ENCODE results near the gene MACROD2. TPM values are rescaled to one million over a fixed set of nuclear protein-coding genes. Genes with fewer than 3 reads are reported as not detected.

MACROD2 gene
- total RNA-seq, 2 donors from 2014 or later, result 8.0 to 19.4 TPM

DNA sequence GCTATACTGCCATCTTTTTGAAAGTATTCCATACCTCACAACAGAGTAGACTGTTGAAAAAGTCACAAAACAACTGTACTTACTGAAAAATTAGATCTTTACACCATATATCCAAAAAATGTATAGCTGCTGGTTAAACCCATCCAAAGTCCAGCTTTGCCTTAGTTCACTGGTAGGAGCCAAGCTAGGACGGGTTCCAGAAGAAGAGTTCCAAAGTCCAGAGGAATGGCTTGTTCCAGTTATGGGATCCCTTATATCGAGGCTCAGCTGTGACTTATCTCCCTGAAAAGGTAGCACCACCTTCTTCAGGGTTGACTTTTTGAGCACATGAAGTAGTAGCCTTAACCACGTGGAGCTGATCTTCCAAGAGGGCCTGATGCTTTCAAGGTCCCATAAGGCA lies 578.4 kb downstream of the MACROD2 start:
- Histone ChIP-seq H3K27me3 (replicated peaks; ENCODE audit: insufficient read depth) (no peaks in the 10 kb centered on the region), H3K27ac (no peak overlapping the region), H3K36me3 (no peaks in the 10 kb centered on the region), H3K4me3 (no peak overlapping the region), H3K4me1 (replicated peaks) (no peaks in the 10 kb centered on the region), H3K9me3 (no peaks in the 10 kb centered on the region)
- WGBS, result 88% methylated on average over 3 of the region's 3 CpGs
- no peak for DNase-seq (ENCODE audit: low spot score)
- TF ChIP-seq, protein P1, sequence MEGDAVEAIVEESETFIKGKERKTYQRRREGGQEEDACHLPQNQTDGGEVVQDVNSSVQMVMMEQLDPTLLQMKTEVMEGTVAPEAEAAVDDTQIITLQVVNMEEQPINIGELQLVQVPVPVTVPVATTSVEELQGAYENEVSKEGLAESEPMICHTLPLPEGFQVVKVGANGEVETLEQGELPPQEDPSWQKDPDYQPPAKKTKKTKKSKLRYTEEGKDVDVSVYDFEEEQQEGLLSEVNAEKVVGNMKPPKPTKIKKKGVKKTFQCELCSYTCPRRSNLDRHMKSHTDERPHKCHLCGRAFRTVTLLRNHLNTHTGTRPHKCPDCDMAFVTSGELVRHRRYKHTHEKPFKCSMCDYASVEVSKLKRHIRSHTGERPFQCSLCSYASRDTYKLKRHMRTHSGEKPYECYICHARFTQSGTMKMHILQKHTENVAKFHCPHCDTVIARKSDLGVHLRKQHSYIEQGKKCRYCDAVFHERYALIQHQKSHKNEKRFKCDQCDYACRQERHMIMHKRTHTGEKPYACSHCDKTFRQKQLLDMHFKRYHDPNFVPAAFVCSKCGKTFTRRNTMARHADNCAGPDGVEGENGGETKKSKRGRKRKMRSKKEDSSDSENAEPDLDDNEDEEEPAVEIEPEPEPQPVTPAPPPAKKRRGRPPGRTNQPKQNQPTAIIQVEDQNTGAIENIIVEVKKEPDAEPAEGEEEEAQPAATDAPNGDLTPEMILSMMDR (IDR thresholded peaks at IDR 0.05), result no peak
- TF ChIP-seq POLR2A (IDR thresholded peaks at IDR 0.05) (no peak), POLR2AphosphoS5 (IDR thresholded peaks at IDR 0.05) (no peak)
- intact Hi-C loops (cut with DNase I), result no loop called here

DNA sequence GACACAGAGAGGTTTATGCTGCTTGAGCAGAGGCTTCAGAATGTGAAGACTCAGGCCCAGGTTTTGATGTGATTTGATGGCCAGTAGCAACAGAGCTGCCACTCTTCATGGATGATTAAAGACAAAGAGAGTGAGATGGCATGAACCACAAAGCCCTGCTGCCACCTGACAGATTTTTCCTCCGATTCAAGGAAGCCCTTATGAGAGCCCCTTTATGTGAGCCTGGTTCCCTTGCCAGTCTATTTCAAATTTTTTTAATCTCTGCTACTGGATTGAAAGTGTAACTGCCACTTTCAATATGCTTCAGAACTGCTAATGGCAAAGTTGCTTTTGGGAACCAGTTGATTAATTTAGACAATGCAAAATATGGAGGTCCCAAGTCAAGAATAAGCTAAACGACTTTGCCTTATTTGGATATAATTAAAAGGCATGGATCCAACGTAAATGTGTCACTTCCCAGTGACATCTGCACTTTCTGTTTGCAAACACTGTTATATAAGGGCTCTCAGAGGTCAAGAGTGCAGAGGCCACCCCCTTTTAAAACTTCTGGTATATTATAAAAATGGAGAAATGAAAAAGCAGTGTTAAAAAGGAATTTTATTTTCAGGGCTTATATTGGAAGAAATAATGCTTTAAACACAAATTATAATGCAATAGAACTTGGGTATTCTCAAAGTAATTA lies 581.0 kb downstream of the MACROD2 start:
- Histone ChIP-seq H3K9me3 (no peaks in the 10 kb centered on the region), H3K27ac (no peak overlapping the region), H3K27me3 (replicated peaks; ENCODE audit: insufficient read depth) (no peaks in the 10 kb centered on the region), H3K4me3 (no peak overlapping the region), H3K36me3 (no peaks in the 10 kb centered on the region), H3K4me1 (replicated peaks) (no peaks in the 10 kb centered on the region)
- intact Hi-C loops (cut with DNase I), result no loop called here
- TF ChIP-seq POLR2AphosphoS5 (IDR thresholded peaks at IDR 0.05) (no peak), POLR2A (IDR thresholded peaks at IDR 0.05) (no peak)
- TF ChIP-seq, protein P1 (IDR thresholded peaks at IDR 0.05), result no peak
- 56% methylated on average over 3 of the region's 3 CpGs for WGBS
- DNase-seq (ENCODE audit: low spot score), result no peak

DNA sequence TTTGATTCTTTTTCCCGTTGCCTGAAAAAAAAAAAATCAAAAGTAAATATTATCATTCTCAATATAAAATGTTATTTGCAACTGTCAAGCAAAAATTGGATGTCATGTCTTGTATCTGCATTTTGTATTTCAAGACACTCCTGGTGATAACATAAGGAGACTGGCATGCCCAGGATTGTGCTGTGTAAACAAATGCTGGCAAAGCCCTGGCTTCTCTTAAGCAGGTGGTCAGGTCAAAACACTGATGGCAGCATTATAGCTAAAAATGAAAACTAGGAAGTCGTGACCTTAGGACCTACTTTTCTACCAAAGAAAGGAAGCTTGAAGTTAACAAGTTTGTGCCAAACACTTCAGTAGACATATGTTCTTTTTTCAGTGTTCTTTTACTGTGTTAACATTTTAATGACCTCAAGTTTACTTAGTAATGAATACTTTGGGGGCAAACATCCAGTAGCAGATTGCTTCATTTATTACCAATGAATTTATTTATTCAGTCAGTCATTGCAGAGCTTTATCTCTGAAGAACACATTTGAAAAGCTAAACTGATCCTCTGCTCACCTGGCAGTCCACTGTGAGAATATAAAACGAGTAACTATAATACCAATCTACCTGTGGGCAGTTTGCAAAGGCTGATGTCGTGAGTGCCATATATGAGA lies 585.2 kb downstream of the MACROD2 start:
- 29% methylated on average over 4 of the region's 4 CpGs for WGBS
- TF ChIP-seq, protein P1 (IDR thresholded peaks at IDR 0.05), result no peak
- TF ChIP-seq POLR2AphosphoS5 (IDR thresholded peaks at IDR 0.05), result peak; percentile 80
- H3K4me1 ChIP-seq (replicated peaks), result no peaks in the 10 kb centered on the region
- no peak overlapping the region for H3K4me3 ChIP-seq
- intact Hi-C loops (cut with DNase I), result no loop called here
- H3K36me3 ChIP-seq, result no peaks in the 10 kb centered on the region
- H3K27ac ChIP-seq, result no peak overlapping the region
- H3K9me3 ChIP-seq, result no peaks in the 10 kb centered on the region
- no peaks in the 10 kb centered on the region for H3K27me3 ChIP-seq (replicated peaks; ENCODE audit: insufficient read depth)
- peak; percentile 32 for DNase-seq (ENCODE audit: low spot score)

DNA sequence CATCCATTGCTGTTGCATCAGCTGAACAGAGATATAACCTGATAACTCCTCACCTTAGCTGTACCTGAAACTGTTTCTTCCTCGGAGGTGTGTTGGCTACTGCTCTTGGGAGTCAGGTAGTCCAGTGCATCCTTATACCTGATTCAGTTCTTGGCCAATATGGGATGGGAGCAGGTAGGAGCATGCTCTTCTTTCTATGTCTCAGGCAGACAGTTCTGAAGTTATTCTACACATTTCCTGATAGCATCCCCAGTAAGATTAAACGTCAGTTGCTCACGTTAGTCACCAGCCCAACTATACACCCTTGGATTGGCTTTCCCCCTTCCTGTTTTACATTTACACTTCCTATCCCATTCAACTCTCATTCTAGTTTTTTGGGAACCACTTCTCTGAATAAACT lies 586.4 kb downstream of the MACROD2 start:
- TF ChIP-seq POLR2A (IDR thresholded peaks at IDR 0.05) (no peak), POLR2AphosphoS5 (IDR thresholded peaks at IDR 0.05) (no peak)
- TF ChIP-seq, protein P1 (IDR thresholded peaks at IDR 0.05), result no peak
- Histone ChIP-seq H3K9me3 (no peaks in the 10 kb centered on the region), H3K27ac (no peak overlapping the region), H3K4me1 (replicated peaks) (no peaks in the 10 kb centered on the region), H3K27me3 (replicated peaks; ENCODE audit: insufficient read depth) (no peaks in the 10 kb centered on the region), H3K4me3 (no peak overlapping the region), H3K36me3 (no peaks in the 10 kb centered on the region)
- no peak for DNase-seq (ENCODE audit: low spot score)
- intact Hi-C loops (cut with DNase I), result no loop called here
- 97% methylated on average over 3 of the region's 3 CpGs for WGBS

DNA sequence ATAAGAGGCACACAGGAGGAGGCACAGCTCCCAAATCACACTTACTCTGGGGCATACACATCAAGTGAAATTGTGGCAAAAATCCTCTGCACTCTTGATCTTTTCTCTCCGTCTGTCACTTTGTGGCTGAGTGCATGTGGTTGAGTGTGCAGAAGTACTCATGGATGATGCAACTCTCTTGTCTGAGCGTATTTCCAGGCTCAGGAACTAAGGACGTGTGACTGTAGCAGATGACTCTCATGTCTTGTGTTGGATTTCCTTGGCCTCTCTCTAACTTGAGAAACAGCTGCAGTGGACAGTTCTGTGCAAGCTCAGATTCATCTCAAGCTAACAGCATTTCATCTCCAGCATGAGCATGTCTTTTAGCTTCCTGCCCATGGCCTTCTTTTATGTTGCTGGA lies 587.5 kb downstream of the MACROD2 start:
- H3K4me3 ChIP-seq, result no peak overlapping the region
- H3K9me3 ChIP-seq, result no peaks in the 10 kb centered on the region
- DNase-seq (ENCODE audit: low spot score), result no peak

More for the DNA sequence above, 587.5 kb downstream of the MACROD2 start:
- Histone ChIP-seq H3K27ac (no peak overlapping the region), H3K27me3 (replicated peaks; ENCODE audit: insufficient read depth) (no peaks in the 10 kb centered on the region), H3K36me3 (no peaks in the 10 kb centered on the region), H3K4me1 (replicated peaks) (no peaks in the 10 kb centered on the region)
- 80% methylated on average over 3 of the region's 3 CpGs for WGBS
- intact Hi-C loops (cut with DNase I), result no loop called here
- no peak for TF ChIP-seq POLR2A (IDR thresholded peaks at IDR 0.05)
- TF ChIP-seq POLR2AphosphoS5 (IDR thresholded peaks at IDR 0.05), result no peak
- TF ChIP-seq, protein P1 (IDR thresholded peaks at IDR 0.05), result no peak
